Measurements from ENCODE around the gene NCR3LG1. TPM values are rescaled to one million over a fixed set of nuclear protein-coding genes. Genes with fewer than 3 reads are reported as not detected.

NCR3LG1 gene
- total RNA-seq, 1 donor from 2014 or later, result 2.1 TPM

- ATAC-seq (no peak), DNase-seq (ENCODE audit: low spot score) (no peak)
- intact Hi-C loops (cut with DNase I), result no loop called here
These were observed 17.5 kb downstream of the NCR3LG1 start for GRCh38 chr11:17369094-17369493.

- no peak for DNase-seq (ENCODE audit: low spot score)
- no peak for ATAC-seq
- intact Hi-C loops (cut with DNase I), result no loop called here
These were observed 18.2 kb downstream of the NCR3LG1 start for GRCh38 chr11:17369684-17370243.

GRCh38 chr11:17371614-17372013, 20.0 kb downstream of the NCR3LG1 start:
- ATAC-seq (no peak), DNase-seq (ENCODE audit: low spot score) (no peak)
- intact Hi-C loops (cut with DNase I), result no loop called here

GRCh38 chr11:17375547-17375946, 23.9 kb downstream of the NCR3LG1 start:
- intact Hi-C loops (cut with DNase I), result no loop called here
- ATAC-seq (no peak), DNase-seq (ENCODE audit: low spot score) (no peak)

- DNase-seq (ENCODE audit: low spot score), result no peak
- intact Hi-C loops (cut with DNase I), result no loop called here
- no peak for ATAC-seq
These were observed 24.9 kb downstream of the NCR3LG1 start for GRCh38 chr11:17376493-17376892.

GRCh38 chr11:17378655-17379054, 27.1 kb downstream of the NCR3LG1 start:
- ATAC-seq (no peak), DNase-seq (ENCODE audit: low spot score) (no peak)
- intact Hi-C loops (cut with DNase I), result no loop called here

- no peak for DNase-seq (ENCODE audit: low spot score)
- intact Hi-C loops (cut with DNase I), result no loop called here
These were observed 28.0 kb downstream of the NCR3LG1 start for GRCh38 chr11:17379383-17380180.

GRCh38 chr11:17381156-17381555, 29.6 kb downstream of the NCR3LG1 start:
- DNase-seq (ENCODE audit: low spot score), result no peak
- intact Hi-C loops (cut with DNase I), result no loop called here
- no peak for ATAC-seq

More at GRCh38 chr11:17379383-17380180, 28.0 kb downstream of the NCR3LG1 start:
- no peak for ATAC-seq

- intact Hi-C loops (cut with DNase I), result no loop called here
- DNase-seq (ENCODE audit: low spot score), result no peak
- no peak for ATAC-seq
These were observed 30.6 kb downstream of the NCR3LG1 start for GRCh38 chr11:17382046-17382728.

GRCh38 chr11:17383461-17383860, 31.9 kb downstream of the NCR3LG1 start:
- DNase-seq (ENCODE audit: low spot score) (no peak), ATAC-seq (no peak)
- intact Hi-C loops (cut with DNase I), result no loop called here

- peak; percentile 62 for ATAC-seq
These were observed 32.5 kb downstream of the NCR3LG1 start for GRCh38 chr11:17384002-17384511.

GRCh38 chr11:17385492-17385891, 33.9 kb downstream of the NCR3LG1 start:
- intact Hi-C loops (cut with DNase I), result no loop called here
- DNase-seq (ENCODE audit: low spot score) (no peak), ATAC-seq (no peak)

More at GRCh38 chr11:17384002-17384511, 32.5 kb downstream of the NCR3LG1 start:
- intact Hi-C loops (cut with DNase I), result no loop called here
- peak; percentile 88 for DNase-seq (ENCODE audit: low spot score)

- no peak for DNase-seq (ENCODE audit: low spot score)
- intact Hi-C loops (cut with DNase I), result no loop called here
- ATAC-seq, result no peak
These were observed 34.3 kb downstream of the NCR3LG1 start for GRCh38 chr11:17385926-17386325.

- intact Hi-C loops (cut with DNase I), result no loop called here
- ATAC-seq (peak; percentile 47), DNase-seq (ENCODE audit: low spot score) (no peak)
These were observed 34.9 kb downstream of the NCR3LG1 start for GRCh38 chr11:17386331-17387084.

- no peak for ATAC-seq
- DNase-seq (ENCODE audit: low spot score), result no peak
- intact Hi-C loops (cut with DNase I), result no loop called here
These were observed 35.7 kb downstream of the NCR3LG1 start for GRCh38 chr11:17387254-17387653.

- no peak for DNase-seq (ENCODE audit: low spot score)
- no peak for ATAC-seq
- intact Hi-C loops (cut with DNase I), result no loop called here
These were observed 36.2 kb downstream of the NCR3LG1 start for GRCh38 chr11:17387811-17388210.

GRCh38 chr11:17388609-17389210, 37.1 kb downstream of the NCR3LG1 start, which contains the start of gene KCNJ11:
TSS of gene KCNJ11 (minus strand) at chr11:17388659. CDS start at chr11:17388091, 568 bp downstream.
- no peak for DNase-seq (ENCODE audit: low spot score)
- no peak for ATAC-seq
- intact Hi-C loops (cut with DNase I), result no loop called here

- intact Hi-C loops (cut with DNase I), result no loop called here
- ATAC-seq (peak; percentile 47), DNase-seq (ENCODE audit: low spot score) (peak; percentile 79)
These were observed 37.8 kb downstream of the NCR3LG1 start for GRCh38 chr11:17389211-17389956.
